Common myeloid progenitor, CD34-positive (primary cell): ENCODE results near the gene ARSD.
A peak's percentile ranks its signal among the peaks of the same experiment; 100 is the strongest.
"Not testable (repeated sequence)": the region's sequence is repeated elsewhere in the genome, so short reads cannot be mapped to it uniquely, and the experiment has no call there.

ENCODE experiments used
- CTCF ChIA-PET: fragments of 350-600 bp; sonication (Branson Sonifier 250); formaldehyde crosslinking; loops from one replicate; lab custom pipeline; 2021; ENCODE audit warnings: antibody characterized with exemption; lab: Charles Lee
- POLR2A ChIA-PET: fragments of 350-600 bp; sonication (Branson Sonifier 250); formaldehyde crosslinking; loops from one replicate; lab custom pipeline; 2021; ENCODE audit warnings: antibody characterized with exemption; lab: Charles Lee
- DNase-seq, 3 donors: peaks; one replicate each; pipeline versions ENCODE4 v3.0.0 to v3.0.0-alpha.2; 2013
- H3K27ac ChIP-seq, 2 experiments: 1 replicate in 1 of 2; 2 replicates in 1 of 2; pipeline ENCODE4 v1.7.0; 2013; ENCODE audit warnings: inconsistent platforms in 2 of 2, low read length in 2 of 2, mild to moderate bottlenecking in 2 of 2, low read depth in 1 of 2, moderate library complexity in 1 of 2; ENCODE audit not compliant: severe bottlenecking in 2 of 2, insufficient read depth in 1 of 2, poor library complexity in 1 of 2
- H3K27me3 ChIP-seq, 5 experiments: replicated peaks in 2 of 5; 1 replicate in 3 of 5; 2 replicates in 2 of 5; pipeline versions ENCODE4 v1.6.1 to v1.7.0; 2013; ENCODE audit warnings: low read length in 4 of 5, mild to moderate bottlenecking in 2 of 5, moderate library complexity in 2 of 5, inconsistent platforms in 1 of 5; ENCODE audit not compliant: insufficient read depth in 5 of 5, control insufficient read depth in 4 of 5
- H3K36me3 ChIP-seq, 4 experiments: 1 replicate in 2 of 4; 2 replicates in 2 of 4; pipeline versions ENCODE4 v1.6.1 to v1.7.0; 2013; ENCODE audit warnings: low read length in 3 of 4, control low read depth in 1 of 4, mild to moderate bottlenecking in 1 of 4; ENCODE audit not compliant: control insufficient read depth in 4 of 4, insufficient read depth in 4 of 4
- H3K4me1 ChIP-seq, 4 experiments: 1 replicate in 3 of 4; 2 replicates in 1 of 4; pipeline versions ENCODE4 v1.6.1 to v1.7.1; 2013; ENCODE audit warnings: low read length in 3 of 4, mild to moderate bottlenecking in 3 of 4, control low read depth in 1 of 4, inconsistent platforms in 1 of 4, moderate library complexity in 1 of 4; ENCODE audit not compliant: control insufficient read depth in 4 of 4, insufficient read depth in 4 of 4; ENCODE audit errors: control extremely low read depth in 1 of 4
- H3K4me3 ChIP-seq, 7 experiments: 1 replicate in 4 of 7; 2 replicates in 3 of 7; pipeline versions ENCODE4 v1.5.1 to v1.7.0; 2013; ENCODE audit warnings: mild to moderate bottlenecking in 7 of 7, low read length in 6 of 7, moderate library complexity in 6 of 7, inconsistent platforms in 2 of 7, low read depth in 2 of 7, control low read depth in 1 of 7; ENCODE audit not compliant: insufficient read depth in 4 of 7, control insufficient read depth in 1 of 7; ENCODE audit errors: extremely low read depth in 1 of 7
- H3K9me3 ChIP-seq, 5 experiments: 1 replicate in 4 of 5; 2 replicates in 1 of 5; pipeline versions ENCODE4 v1.6.1 to v1.7.1; 2013; ENCODE audit warnings: low read length in 4 of 5, mild to moderate bottlenecking in 2 of 5, inconsistent platforms in 1 of 5, low read depth in 1 of 5, moderate library complexity in 1 of 5; ENCODE audit not compliant: control insufficient read depth in 4 of 5, insufficient read depth in 2 of 5; ENCODE audit errors: control extremely low read depth in 1 of 5
- WGBS: methylation state at CpG from one replicate; pipeline ENCODE4 v1.1.5; 2013; ENCODE audit not compliant: insufficient coverage; 5-methylcytosine and 5-hydroxymethylcytosine counted together

The ARSD gene

GRCh38 chrX:2958199-2958598 lies 29.1 kb upstream of the ARSD start:
- ChIA-PET CTCF (no interaction called here), POLR2A (interaction anchor here (0.7 kb wide), 1 partner anchor 144 kb away, joined by 3 read pairs; no protein-coding TSS in a partner anchor)
- peak in 1 of 3 donors; percentile 8 for DNase-seq
- no peak overlapping the region for H3K27ac ChIP-seq
- no peak overlapping the region for H3K4me3 ChIP-seq
- no peaks in the 10 kb centered on the region for H3K36me3 ChIP-seq
- H3K4me1 ChIP-seq: no peaks in the 10 kb centered on the region
- 93% methylated on average over 5 of the region's 9 CpGs for WGBS
- peaks cover 0 to 3% (median 0%) of the 10 kb centered on the region in 5 experiments for H3K27me3 ChIP-seq
- H3K9me3 ChIP-seq: no peaks in the 10 kb centered on the region

GRCh38 chrX:2955838-2956237 lies 26.7 kb upstream of the ARSD start:
- ChIA-PET CTCF (no interaction called here), POLR2A (no interaction called here)
- no peak overlapping the region for H3K27ac ChIP-seq
- 100% methylated on average over 3 of the region's 4 CpGs for WGBS
- DNase-seq: no peak
- no peaks in the 10 kb centered on the region for H3K36me3 ChIP-seq
- H3K9me3 ChIP-seq: no peaks in the 10 kb centered on the region
- no peaks in the 10 kb centered on the region for H3K27me3 ChIP-seq
- H3K4me1 ChIP-seq: no peaks in the 10 kb centered on the region
- no peak overlapping the region for H3K4me3 ChIP-seq

- Histone ChIP-seq H3K9me3 (no peaks in the 10 kb centered on the region), H3K27ac (no peak overlapping the region), H3K27me3 (no peaks in the 10 kb centered on the region), H3K4me3 (no peak overlapping the region), H3K36me3 (no peaks in the 10 kb centered on the region), H3K4me1 (no peaks in the 10 kb centered on the region)
- 93% methylated on average over 10 of the region's 10 CpGs for WGBS
- CTCF ChIA-PET: no interaction called here
- no peak for DNase-seq
- POLR2A ChIA-PET: no interaction called here
Observed at GRCh38 chrX:2955281-2955680, 26.1 kb upstream of the ARSD start.

- no peak for DNase-seq
- WGBS: 83% methylated on average over 1 of the region's 4 CpGs
- H3K9me3 ChIP-seq: no peaks in the 10 kb centered on the region
- no peak overlapping the region for H3K27ac ChIP-seq
- H3K36me3 ChIP-seq: peaks cover 0 to 2% (median 0%) of the 10 kb centered on the region in 4 experiments
- ChIA-PET POLR2A (no interaction called here), CTCF (no interaction called here)
- no peaks in the 10 kb centered on the region for H3K27me3 ChIP-seq
- no peak overlapping the region for H3K4me3 ChIP-seq
- no peaks in the 10 kb centered on the region for H3K4me1 ChIP-seq
Observed at GRCh38 chrX:2954541-2954940, 25.4 kb upstream of the ARSD start.

- H3K9me3 ChIP-seq, POLR2A ChIA-PET, H3K4me3 ChIP-seq, H3K36me3 ChIP-seq, CTCF ChIA-PET, H3K27ac ChIP-seq, DNase-seq, H3K4me1 ChIP-seq, H3K27me3 ChIP-seq: not testable (repeated sequence)
- 98% methylated on average over 16 of the region's 20 CpGs for WGBS
Observed at GRCh38 chrX:2937942-2938341, 8.8 kb upstream of the ARSD start.

GRCh38 chrX:2934715-2935710 lies 5.9 kb upstream of the ARSD start:
- no peak for DNase-seq
- ChIA-PET POLR2A (no interaction called here), CTCF (no interaction called here)
- H3K9me3 ChIP-seq: peaks cover 0 to 7% (median 4%) of the 10 kb centered on the region in 5 experiments
- 91% methylated on average over 16 of the region's 18 CpGs for WGBS
- no peaks in the 10 kb centered on the region for H3K27me3 ChIP-seq
- no peaks in the 10 kb centered on the region for H3K4me1 ChIP-seq
- H3K4me3 ChIP-seq: no peak overlapping the region
- H3K36me3 ChIP-seq: no peaks in the 10 kb centered on the region
- no peak overlapping the region for H3K27ac ChIP-seq

GRCh38 chrX:2933125-2933900 lies 4.2 kb upstream of the ARSD start:
- Histone ChIP-seq H3K36me3 (no peaks in the 10 kb centered on the region), H3K27me3 (no peaks in the 10 kb centered on the region), H3K4me1 (peaks cover 0 to 4% (median 0%) of the 10 kb centered on the region in 4 experiments), H3K9me3 (peaks cover 0 to 7% (median 4%) of the 10 kb centered on the region in 5 experiments), H3K27ac (no peak overlapping the region), H3K4me3 (no peak overlapping the region)
- CTCF ChIA-PET: no interaction called here
- DNase-seq: no peak
- POLR2A ChIA-PET: no interaction called here
- 77% methylated on average over 16 of the region's 19 CpGs for WGBS
